Calu3 (cell line): ENCODE measurements around the gene PLEKHB1. TPM values are rescaled to one million over a fixed set of nuclear protein-coding genes. Genes with fewer than 3 reads are reported as not detected.

Source experiments
- BruUV-seq: library from RNA; stranded (reverse); fragments of 400-500 nt; replicated peaks from 2 replicates; lab custom pipeline; 2021; lab: Mats Ljungman, UMichigan
- CTCF ChIA-PET: fragments of 300-600 bp; sonication (Branson Sonifier 250); formaldehyde crosslinking; loops from one replicate; lab custom pipeline; 2022; ENCODE audit warnings: antibody characterized with exemption; lab: Charles Lee
- DNase-seq: peaks from one replicate; pipeline ENCODE4 v3.0.0; 2022
- H3K27ac Mint-ChIP-seq: one replicate; pipeline ENCODE4 v1.8.0; 2022; ENCODE audit warnings: mixed read lengths; ENCODE audit not compliant: unreplicated experiment
- H3K27me3 Mint-ChIP-seq: one replicate; pipeline ENCODE4 v1.8.0; 2022; ENCODE audit warnings: mixed read lengths; ENCODE audit not compliant: unreplicated experiment
- H3K36me3 Mint-ChIP-seq: one replicate; pipeline ENCODE4 v1.8.0; 2022; ENCODE audit warnings: mild to moderate bottlenecking, moderate library complexity, mixed read lengths; ENCODE audit not compliant: insufficient read depth, unreplicated experiment
- H3K4me1 Mint-ChIP-seq: one replicate; pipeline ENCODE4 v1.8.0; 2022; ENCODE audit warnings: mild to moderate bottlenecking, low read depth, mixed read lengths; ENCODE audit not compliant: unreplicated experiment
- H3K4me3 Mint-ChIP-seq: one replicate; pipeline ENCODE4 v1.8.0; 2022; ENCODE audit warnings: mild to moderate bottlenecking, low read depth, moderate library complexity, mixed read lengths; ENCODE audit not compliant: unreplicated experiment
- H3K9me3 Mint-ChIP-seq: one replicate; pipeline ENCODE4 v1.8.0; 2022; ENCODE audit warnings: low read depth, mixed read lengths; ENCODE audit not compliant: unreplicated experiment
- intact Hi-C: fragments of 100-400 bp; cut with micrococcal nuclease; formaldehyde crosslinking; loops from one replicate; pipeline ENCODE4 v1.10.0; 2022; ENCODE audit not compliant: unreplicated experiment
- total RNA-seq: library from RNA; stranded (reverse); gene quantifications from 2 replicates; pipeline ENCODE4 v1.2.3, GENCODE V29; 2022
- TF ChIP-seq, protein P1 (sequence below): fragments of 200-600 bp; IDR thresholded peaks from one replicate; pipeline ENCODE4 v1.8.0; 2022; ENCODE audit warnings: antibody characterized with exemption; ENCODE audit not compliant: unreplicated experiment

The PLEKHB1 gene
- total RNA-seq, 1 experiment from 2014 or later, result 127 TPM

DNA sequence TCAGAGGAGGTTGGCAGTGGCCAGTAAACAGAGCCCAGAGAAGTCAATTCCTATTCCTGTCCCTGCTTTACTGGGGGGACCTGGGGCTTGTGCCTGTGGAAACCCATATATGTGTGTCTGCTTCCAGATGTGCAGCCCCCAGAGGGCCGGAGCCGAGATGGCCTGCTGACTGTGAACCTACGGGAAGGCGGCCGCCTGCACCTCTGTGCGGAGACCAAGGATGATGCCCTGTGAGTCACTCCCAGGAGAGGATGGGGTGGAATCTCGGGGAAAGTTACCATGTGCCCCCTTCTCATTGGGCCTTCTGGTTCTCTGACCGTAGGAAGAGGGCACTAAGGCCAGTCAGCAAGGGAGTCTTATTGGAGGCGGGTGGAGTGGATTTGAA is 5.3 kb downstream of the PLEKHB1 start:
- no peaks in the 10 kb centered on the region for H3K27me3 Mint-ChIP-seq
- H3K36me3 Mint-ChIP-seq, result peaks cover 26% of the 10 kb centered on the region
- H3K9me3 Mint-ChIP-seq, result no peaks in the 10 kb centered on the region
- no peak overlapping the region for H3K4me3 Mint-ChIP-seq
- intact Hi-C loops, result no loop called here
- H3K27ac Mint-ChIP-seq, result peak overlapping the region; percentile 90
- TF ChIP-seq, protein P1, sequence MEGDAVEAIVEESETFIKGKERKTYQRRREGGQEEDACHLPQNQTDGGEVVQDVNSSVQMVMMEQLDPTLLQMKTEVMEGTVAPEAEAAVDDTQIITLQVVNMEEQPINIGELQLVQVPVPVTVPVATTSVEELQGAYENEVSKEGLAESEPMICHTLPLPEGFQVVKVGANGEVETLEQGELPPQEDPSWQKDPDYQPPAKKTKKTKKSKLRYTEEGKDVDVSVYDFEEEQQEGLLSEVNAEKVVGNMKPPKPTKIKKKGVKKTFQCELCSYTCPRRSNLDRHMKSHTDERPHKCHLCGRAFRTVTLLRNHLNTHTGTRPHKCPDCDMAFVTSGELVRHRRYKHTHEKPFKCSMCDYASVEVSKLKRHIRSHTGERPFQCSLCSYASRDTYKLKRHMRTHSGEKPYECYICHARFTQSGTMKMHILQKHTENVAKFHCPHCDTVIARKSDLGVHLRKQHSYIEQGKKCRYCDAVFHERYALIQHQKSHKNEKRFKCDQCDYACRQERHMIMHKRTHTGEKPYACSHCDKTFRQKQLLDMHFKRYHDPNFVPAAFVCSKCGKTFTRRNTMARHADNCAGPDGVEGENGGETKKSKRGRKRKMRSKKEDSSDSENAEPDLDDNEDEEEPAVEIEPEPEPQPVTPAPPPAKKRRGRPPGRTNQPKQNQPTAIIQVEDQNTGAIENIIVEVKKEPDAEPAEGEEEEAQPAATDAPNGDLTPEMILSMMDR, result no peak
- DNase-seq, result no peak
- H3K4me1 Mint-ChIP-seq, result peaks cover 76% of the 10 kb centered on the region
- CTCF ChIA-PET, result interaction anchor here (1.1 kb wide), 1 partner anchor 26 kb away, joined by 6 read pairs; no protein-coding TSS in a partner anchor
- BruUV-seq, result no TSS peak

DNA sequence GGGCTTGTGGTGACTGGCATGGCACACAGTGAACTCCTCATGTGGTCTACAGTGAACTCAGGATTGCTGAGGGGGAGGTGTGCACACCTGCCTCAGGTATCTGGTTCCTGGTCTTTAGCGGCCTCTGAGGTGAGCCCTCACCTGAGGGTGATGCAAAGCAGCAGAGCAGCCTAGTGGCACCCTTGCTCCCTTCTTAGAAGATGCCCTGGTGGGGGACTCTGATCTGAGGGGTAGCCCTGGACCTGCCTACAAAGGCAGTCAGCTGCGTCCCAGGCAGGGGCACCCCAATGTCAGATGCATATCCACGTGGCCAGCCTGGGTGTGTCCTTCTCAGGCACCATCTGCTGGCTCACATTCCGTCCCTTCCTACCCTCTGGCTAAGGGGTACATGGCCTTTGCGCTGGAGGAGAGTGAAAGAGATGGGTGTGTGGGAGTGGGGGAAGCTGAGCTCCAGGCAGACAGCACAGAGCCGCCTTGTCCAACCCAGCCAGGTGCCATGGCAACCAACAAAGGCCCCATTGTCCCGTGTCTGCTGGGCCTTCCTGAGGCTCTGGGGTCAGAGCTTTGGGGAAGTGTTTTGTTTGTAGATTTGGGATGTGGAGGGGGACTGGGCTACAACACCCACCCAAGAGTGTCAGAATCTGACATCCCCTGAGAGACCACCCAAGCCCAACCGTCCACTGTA is 5.8 kb downstream of the PLEKHB1 start:
- Mint-ChIP-seq H3K4me3 (peak overlapping the region; percentile 21), H3K27me3 (no peaks in the 10 kb centered on the region), H3K36me3 (peaks cover 25% of the 10 kb centered on the region), H3K27ac (peak overlapping the region; percentile 90), H3K9me3 (no peaks in the 10 kb centered on the region), H3K4me1 (peaks cover 70% of the 10 kb centered on the region)
- CTCF ChIA-PET, result interaction anchor here (0.9 to 1.1 kb wide), 2 partner anchors 10 to 26 kb away, joined by 3 to 6 read pairs; no protein-coding TSS in a partner anchor
- TF ChIP-seq, protein P1, result no peak
- peak; percentile 91 for DNase-seq
- BruUV-seq, result no TSS peak
- intact Hi-C loops, result no loop called here

DNA sequence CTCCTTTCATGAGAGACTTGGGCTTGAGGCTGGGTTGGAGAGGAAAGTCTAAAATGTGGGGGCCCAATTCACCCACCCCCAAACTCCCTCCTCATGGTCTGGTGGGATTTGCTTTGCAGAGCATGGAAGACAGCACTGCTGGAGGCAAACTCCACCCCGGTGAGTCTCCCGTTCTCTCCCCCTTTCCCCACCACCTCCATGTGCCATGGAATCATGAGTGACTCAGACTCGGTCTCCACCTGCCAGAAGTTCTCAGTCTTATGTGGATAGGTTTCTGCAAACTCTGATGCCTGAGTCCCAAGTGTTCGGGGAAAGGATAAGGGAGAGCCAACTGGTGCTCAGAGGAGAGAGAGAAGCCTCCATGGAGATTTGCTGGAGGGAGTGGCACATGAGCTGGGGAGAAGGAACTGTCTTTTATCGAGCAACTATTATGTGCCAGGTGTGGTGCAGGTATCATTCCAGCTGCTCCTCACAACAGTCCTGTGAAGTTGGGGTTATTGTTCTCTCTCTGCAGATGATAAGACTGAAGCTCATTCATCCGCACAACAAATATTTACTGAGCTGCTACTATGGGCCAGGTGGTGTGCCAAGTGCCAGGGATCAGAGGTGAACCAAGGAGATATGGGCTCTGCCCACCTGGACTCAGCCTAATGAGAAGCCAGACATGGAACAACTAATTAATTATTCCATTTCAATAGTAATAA is 6.6 kb downstream of the PLEKHB1 start:
- no TSS peak for BruUV-seq
- H3K9me3 Mint-ChIP-seq, result no peaks in the 10 kb centered on the region
- H3K4me1 Mint-ChIP-seq, result peaks cover 62% of the 10 kb centered on the region
- intact Hi-C loops, result no loop called here
- peaks cover 17% of the 10 kb centered on the region for H3K36me3 Mint-ChIP-seq
- CTCF ChIA-PET, result interaction anchor here (0.9 to 1.1 kb wide), 2 partner anchors 9 to 27 kb away, joined by 3 to 6 read pairs; no protein-coding TSS in a partner anchor
- H3K4me3 Mint-ChIP-seq, result peak overlapping the region; percentile 21
- H3K27me3 Mint-ChIP-seq, result no peaks in the 10 kb centered on the region
- DNase-seq, result no peak
- peak overlapping the region; percentile 90 for H3K27ac Mint-ChIP-seq
- TF ChIP-seq, protein P1, result no peak

DNA sequence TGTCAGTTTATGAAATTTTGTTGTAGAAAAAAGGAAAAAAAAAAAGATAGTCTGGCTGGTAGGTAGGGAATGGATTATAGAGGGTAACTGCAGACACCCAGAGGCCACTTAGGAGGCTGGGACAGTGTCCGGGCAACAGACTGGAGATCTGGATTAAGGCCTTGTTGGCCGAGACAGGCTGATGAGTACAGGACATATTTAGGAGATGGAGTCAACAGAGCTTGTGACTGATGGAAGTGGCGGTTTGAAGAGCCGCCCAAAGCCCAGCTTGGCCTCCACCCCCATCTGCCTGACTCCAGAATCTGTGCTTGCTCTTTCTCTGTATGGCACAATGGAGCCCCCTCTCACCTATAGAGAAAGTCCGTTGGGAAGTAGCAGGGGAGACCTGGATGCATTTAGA is 7.6 kb downstream of the PLEKHB1 start:
- H3K27me3 Mint-ChIP-seq, result no peaks in the 10 kb centered on the region
- H3K27ac Mint-ChIP-seq, result peak overlapping the region; percentile 90
- H3K4me1 Mint-ChIP-seq, result peaks cover 57% of the 10 kb centered on the region
- no TSS peak for BruUV-seq
- CTCF ChIA-PET, result no interaction called here
- H3K36me3 Mint-ChIP-seq, result peaks cover 17% of the 10 kb centered on the region
- intact Hi-C loops, result no loop called here
- H3K9me3 Mint-ChIP-seq, result no peaks in the 10 kb centered on the region
- DNase-seq, result no peak
- TF ChIP-seq, protein P1, result no peak
- H3K4me3 Mint-ChIP-seq, result no peak overlapping the region
